ENCODE data around the gene PRKAR1A.

PRKAR1A gene

GRCh38 chr17:68544111-68544915 lies 32.1 kb downstream of the PRKAR1A start:
- DNase-seq: no peak

GRCh38 chr17:68556551-68556950 lies 44.3 kb downstream of the PRKAR1A start:
- DNase-seq: no peak

- DNase-seq: no peak
Observed at GRCh38 chr17:68559316-68559715, 47.1 kb downstream of the PRKAR1A start.

- no peak for DNase-seq
Observed at GRCh38 chr17:68560966-68561720, 48.9 kb downstream of the PRKAR1A start.

- DNase-seq: no peak
Observed at GRCh38 chr17:68562736-68563135, 50.5 kb downstream of the PRKAR1A start.

- DNase-seq: no peak
Observed at GRCh38 chr17:68564415-68565111, 52.3 kb downstream of the PRKAR1A start.

- no peak for DNase-seq
Observed at GRCh38 chr17:68565661-68566441, 53.6 kb downstream of the PRKAR1A start.

- DNase-seq: no peak
Observed at GRCh38 chr17:68566442-68566738, 54.2 kb downstream of the PRKAR1A start.

- DNase-seq: no peak
Observed at GRCh38 chr17:68567035-68567434, 54.8 kb downstream of the PRKAR1A start.

- DNase-seq: no peak
Observed at GRCh38 chr17:68567581-68567980, 55.4 kb downstream of the PRKAR1A start.

- DNase-seq: no peak
Observed at GRCh38 chr17:68568581-68568980, 56.4 kb downstream of the PRKAR1A start.

GRCh38 chr17:68569346-68569745 lies 57.1 kb downstream of the PRKAR1A start:
- DNase-seq: no peak

- no peak for DNase-seq
Observed at GRCh38 chr17:68570526-68570925, 58.3 kb downstream of the PRKAR1A start.

- no peak for DNase-seq
Observed at GRCh38 chr17:68572138-68572842, 60.1 kb downstream of the PRKAR1A start.

- no peak for DNase-seq
Observed at GRCh38 chr17:68573338-68573737, 61.1 kb downstream of the PRKAR1A start.

GRCh38 chr17:68576137-68576536 lies 63.9 kb downstream of the PRKAR1A start:
- no peak for DNase-seq

GRCh38 chr17:68576811-68577496 lies 64.7 kb downstream of the PRKAR1A start:
- DNase-seq: no peak

GRCh38 chr17:68577497-68577821 lies 65.2 kb downstream of the PRKAR1A start:
- no peak for DNase-seq

- DNase-seq: no peak
Observed at GRCh38 chr17:68578236-68578635, 66.0 kb downstream of the PRKAR1A start.

- no peak for DNase-seq
Observed at GRCh38 chr17:68579194-68579927, 67.1 kb downstream of the PRKAR1A start.

GRCh38 chr17:68580236-68580770 lies 68.1 kb downstream of the PRKAR1A start:
- no peak for DNase-seq

Measured in central memory CD4-positive, alpha-beta T cell (primary cell).